GM11168 (cell line): ENCODE data around the gene TXNRD3.

Experiments used
- in situ Hi-C: fragments of 300-500 bp; cut with MboI; formaldehyde crosslinking; loops from one replicate; pipeline ENCODE4 v1.12.0; 2022; ENCODE audit warnings: low sequenced_read_pairs; ENCODE audit not compliant: unreplicated experiment

TXNRD3 gene

DNA sequence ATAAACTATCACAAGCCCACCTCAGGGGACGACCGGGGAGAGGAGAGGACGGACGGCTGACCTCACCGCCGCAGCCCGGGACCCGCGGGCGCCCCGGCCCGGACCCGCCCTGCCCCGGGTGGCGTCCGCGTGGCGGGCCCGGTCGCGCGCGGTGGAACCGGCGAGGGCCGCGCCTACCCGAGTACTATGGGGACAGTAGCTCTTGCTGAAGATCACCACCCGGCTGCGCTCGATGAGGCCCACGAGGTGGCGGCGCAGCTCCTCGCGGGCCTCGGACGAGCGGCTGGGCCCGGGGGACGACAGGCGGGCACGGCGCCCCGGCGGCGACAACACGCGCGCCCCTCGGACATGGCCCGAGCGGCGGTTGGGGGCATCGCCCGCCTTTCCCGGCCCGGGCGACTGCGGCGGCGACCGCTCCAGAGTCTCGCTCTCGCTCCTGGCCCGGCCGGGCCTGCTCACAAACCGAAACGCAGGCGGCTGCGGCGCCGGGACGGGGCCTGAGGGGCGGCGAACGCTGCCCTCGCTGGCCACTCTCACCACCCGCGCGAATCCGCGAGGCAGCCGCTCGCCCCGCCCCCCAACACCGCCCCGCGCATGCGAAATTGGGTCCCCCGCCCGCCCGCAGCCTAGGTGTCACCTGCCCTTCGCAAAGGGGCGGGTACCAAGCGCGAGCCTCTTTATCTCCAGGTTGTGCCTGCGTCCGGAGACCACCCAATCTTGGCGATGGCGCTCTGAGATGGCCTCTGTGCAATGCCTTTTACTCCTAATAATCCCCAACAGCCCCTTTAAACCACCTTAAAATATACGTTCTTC is at the start of gene TXNRD3:
TXNRD3 (minus strand) TSS at position 554 of the 813 bp plus-strand sequence.
- in situ Hi-C loops = no loop called here

DNA sequence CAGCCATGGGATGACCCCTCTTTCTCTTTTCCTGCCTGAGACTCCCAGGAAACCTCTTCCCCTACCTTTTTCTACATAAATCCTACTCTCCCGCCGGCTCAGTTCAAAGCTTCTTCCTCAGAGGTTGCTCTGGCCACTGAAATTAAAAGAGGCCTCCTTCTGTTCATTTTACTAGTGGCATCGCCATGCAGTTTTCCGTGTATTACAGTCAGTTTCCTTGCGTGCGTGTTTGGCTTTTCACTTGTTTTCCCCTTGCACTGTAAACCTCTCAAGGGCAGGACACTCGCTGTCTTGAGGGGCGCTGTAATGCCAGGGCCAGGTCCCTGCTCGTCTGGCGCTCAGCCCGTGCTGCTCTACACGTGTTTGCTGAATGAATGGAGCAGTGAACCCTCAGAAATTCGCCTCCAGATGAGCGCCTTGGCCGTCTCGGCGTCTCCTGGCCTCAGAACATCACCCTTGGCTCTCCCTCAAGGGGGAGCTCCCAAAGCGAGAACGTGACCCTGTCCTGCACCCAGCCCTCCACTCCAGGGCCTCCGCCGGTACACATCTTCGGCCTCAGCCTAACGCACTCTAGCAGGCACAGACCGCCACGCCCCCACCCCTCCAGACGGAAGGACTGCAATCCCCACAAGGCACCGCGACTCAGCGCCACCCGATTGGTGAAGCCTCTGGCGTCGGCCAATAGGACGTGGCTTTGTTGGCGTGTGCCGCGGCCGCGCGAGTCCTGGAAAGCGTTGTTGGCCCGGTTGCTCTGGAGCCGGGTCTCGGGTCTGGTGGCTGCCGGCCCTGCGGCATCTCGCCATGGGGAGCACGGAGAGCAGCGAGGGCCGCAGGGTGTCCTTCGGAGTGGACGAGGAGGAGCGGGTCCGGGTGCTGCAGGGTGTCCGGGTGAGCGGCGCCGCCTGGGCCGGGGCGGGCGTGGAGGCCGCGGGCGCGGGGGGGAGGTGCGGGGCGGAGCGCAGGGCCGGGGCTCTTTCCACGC is 48.9 kb upstream of the TXNRD3 start, which contains the start of gene CHCHD6:
CHCHD6 (plus strand) TSS at position 729 of the 982 bp plus-strand sequence; CDS start at position 802, 73 bp downstream.
- in situ Hi-C loops = no loop called here

DNA sequence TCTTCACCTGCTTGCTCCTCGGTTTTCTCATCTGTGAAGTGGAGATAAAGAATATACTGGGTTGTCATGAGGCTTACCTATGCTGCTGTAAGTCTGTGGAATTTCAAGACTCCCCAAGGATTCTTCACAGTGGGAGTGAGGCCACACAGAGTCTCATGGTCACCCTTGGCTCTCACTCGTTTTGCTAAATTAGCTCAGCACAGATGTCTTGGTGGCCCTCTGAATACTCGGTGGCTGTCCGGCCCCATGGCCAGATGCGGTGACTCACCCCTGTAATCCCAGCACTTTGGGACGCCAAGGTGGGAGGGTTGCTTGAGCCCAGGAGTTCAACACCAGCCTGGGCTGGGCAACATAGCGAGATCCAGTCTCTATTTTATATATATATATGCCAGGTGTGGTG is 44.1 kb upstream of the TXNRD3 start:
- in situ Hi-C loops = no loop called here

DNA sequence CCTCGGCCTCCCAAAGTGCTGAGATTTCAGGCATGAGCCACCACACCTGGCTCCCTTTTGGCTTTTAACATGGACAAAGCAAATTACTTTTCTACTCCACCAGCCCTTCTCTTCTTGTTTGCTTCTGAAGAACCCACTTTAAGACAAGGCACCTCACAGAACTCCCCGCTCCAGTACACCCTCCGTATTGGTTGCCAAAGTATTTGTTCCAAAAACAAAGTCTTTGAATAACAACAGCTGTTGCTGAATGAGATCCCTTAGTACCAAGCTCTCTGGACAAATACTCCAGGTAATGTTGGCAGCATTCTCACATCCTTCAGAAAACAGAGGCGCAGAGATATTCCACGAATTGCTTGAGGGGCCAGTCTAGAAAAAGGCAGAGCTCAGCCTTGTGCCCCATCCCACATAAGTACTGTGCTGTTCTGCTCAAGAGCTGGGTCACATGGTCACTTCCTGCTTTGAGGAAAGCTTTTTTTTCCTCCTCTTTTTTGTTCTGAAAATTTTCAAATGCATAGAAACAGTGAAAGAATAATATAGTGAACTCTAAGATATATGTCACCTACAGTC is 41.9 kb upstream of the TXNRD3 start:
- in situ Hi-C loops = no loop called here

DNA sequence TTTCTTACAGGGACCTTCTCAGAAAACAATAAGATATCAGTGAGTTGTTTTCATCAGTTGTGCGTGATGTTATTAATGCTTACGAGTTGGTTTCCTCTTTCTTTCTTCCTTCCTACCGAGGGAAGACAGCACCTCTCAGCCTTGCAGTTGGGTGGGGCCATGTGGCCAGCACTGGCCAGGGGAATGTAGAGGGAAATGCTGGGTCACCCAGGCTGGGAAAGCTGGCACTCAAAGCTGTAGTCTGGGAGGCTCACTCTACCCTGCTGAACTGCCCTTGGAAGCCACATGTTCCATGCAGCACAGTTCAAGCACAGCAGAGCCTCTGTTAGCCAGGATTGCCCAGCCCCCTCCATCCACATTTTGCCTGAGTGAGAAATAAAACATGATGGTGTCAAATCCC is 39.0 kb upstream of the TXNRD3 start:
- in situ Hi-C loops = no loop called here

DNA sequence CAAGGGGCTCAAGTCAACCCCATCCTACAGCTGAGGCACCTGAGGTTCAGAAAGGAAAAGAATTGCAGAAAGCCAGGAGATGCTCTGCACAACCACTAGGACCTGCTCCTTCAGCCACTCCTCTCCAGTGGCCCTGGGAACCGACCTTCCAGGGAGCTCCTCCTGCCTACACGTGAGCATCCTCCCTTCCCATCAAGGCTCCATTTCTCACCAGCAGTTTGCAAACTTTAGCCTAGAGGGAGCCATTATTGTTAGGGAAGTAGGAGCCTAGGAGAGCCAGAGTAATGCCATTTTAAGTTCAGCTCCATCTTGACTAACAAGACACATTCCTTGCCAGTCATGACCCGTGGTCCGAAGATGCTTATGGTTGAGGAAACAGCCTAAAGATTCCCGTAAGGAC is 37.9 kb upstream of the TXNRD3 start:
- in situ Hi-C loops = no loop called here

- in situ Hi-C loops = no loop called here
These were observed 36.8 kb upstream of the TXNRD3 start for GRCh38 chr3:126691765-126692164.

GRCh38 chr3:126685493-126685892 is 30.6 kb upstream of the TXNRD3 start:
- in situ Hi-C loops = loop anchor here (10.0 kb wide), 1 partner anchor 769 kb away; no protein-coding TSS in a partner anchor

GRCh38 chr3:126685021-126685420 is 30.1 kb upstream of the TXNRD3 start:
- in situ Hi-C loops = loop anchor here (10.0 kb wide), 1 partner anchor 770 kb away; no protein-coding TSS in a partner anchor

GRCh38 chr3:126684218-126684751 is 29.4 kb upstream of the TXNRD3 start:
- in situ Hi-C loops = loop anchor here (10.0 kb wide), 1 partner anchor 771 kb away; no protein-coding TSS in a partner anchor

DNA sequence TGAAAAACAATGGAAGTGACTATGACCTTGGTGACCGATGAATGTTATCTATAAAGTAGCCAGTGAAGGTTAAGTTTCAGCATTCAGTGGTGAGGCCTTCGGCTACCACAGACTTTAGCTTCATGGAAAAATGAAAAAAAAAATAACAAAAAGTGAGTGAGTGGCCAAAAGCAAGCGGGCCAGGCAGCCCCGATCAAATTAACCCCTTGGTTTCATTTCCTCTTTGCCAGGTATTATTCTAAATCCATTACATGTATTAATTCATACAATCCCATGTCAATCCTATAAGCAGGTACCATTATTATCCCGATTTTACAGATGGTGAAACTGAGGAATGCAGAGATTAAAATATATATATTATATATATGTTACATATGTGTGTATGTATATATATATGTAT is 28.1 kb upstream of the TXNRD3 start:
- in situ Hi-C loops = loop anchor here (10.0 kb wide), 1 partner anchor 772 kb away; no protein-coding TSS in a partner anchor

- in situ Hi-C loops = loop anchor here (10.0 kb wide), 1 partner anchor 773 kb away; no protein-coding TSS in a partner anchor
These were observed 27.1 kb upstream of the TXNRD3 start for GRCh38 chr3:126682009-126682408.

- in situ Hi-C loops = loop anchor here (10.0 kb wide), 1 partner anchor 774 kb away; no protein-coding TSS in a partner anchor
These were observed 25.7 kb upstream of the TXNRD3 start for GRCh38 chr3:126680667-126681055.

GRCh38 chr3:126679831-126680666 is 25.1 kb upstream of the TXNRD3 start:
- in situ Hi-C loops = loop anchor here (10.0 kb wide), 1 partner anchor 775 kb away; no protein-coding TSS in a partner anchor

GRCh38 chr3:126679318-126679751 is 24.4 kb upstream of the TXNRD3 start:
- in situ Hi-C loops = no loop called here

GRCh38 chr3:126678693-126679317 is 23.9 kb upstream of the TXNRD3 start:
- in situ Hi-C loops = no loop called here

DNA sequence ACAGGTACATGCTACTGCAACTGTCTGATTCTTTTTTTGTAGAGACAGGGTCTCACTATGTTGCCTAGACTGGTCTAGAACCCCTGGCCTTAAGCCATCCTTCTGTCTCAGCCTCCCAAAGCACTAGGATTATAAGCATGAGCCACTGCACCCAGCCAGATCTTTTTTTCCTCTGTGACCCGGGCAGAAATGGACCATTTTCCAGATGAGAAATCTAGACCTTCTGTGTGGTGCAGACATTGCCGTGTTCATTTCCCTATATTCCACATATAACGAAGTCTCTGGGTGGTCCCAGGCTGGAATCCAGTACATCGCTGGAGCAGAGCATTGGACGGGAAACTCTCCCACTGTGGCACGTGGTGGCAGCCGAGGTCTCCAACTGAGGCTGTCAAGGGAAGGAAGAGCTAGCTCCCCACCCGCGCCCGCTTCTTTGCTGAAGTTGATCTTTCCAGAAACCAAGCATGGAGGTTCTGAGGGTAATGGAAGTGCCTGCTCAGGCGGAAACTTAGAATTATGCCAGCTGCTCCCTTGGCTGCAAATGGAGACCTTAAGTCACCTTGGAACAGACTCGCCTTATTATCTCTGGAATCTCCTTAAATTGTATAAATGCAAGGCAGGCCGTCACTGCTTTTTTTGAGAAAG is 23.1 kb upstream of the TXNRD3 start:
- in situ Hi-C loops = no loop called here
